Uterus (tissue), 4 donors: ENCODE results near the gene PLEKHG4B. TPM values are rescaled to one million over a fixed set of nuclear protein-coding genes. Genes with fewer than 3 reads are reported as not detected.
"Not testable (repeated sequence)": the region's sequence is repeated elsewhere in the genome, so short reads cannot be mapped to it uniquely, and the experiment has no call there.

Experiments
- DNase-seq, 2 donors: peaks; one replicate each; pipeline ENCODE4 v3.0.0-alpha.2; 2019 to 2020
- H3K27ac ChIP-seq, 2 donors: fragments of 200-600 bp; sonication (generic); 1 replicate in 1 of 2; 2 replicates in 1 of 2; pipeline ENCODE4 v1.5.1; 2016 to 2018
- H3K27me3 ChIP-seq, 2 donors: fragments of 200-600 bp; sonication (generic); one replicate each; pipeline ENCODE4 v1.5.1; 2018 to 2019; ENCODE audit warnings: control low read depth in 1 of 2
- H3K36me3 ChIP-seq, 2 donors: fragments of 200-600 bp; sonication (generic); one replicate each; pipeline ENCODE4 v1.5.1; 2019; ENCODE audit warnings: control low read depth in 1 of 2
- H3K4me1 ChIP-seq, 2 donors: fragments of 200-600 bp; sonication (generic); one replicate each; pipeline ENCODE4 v1.5.1; 2018 to 2019; ENCODE audit warnings: control low read depth in 1 of 2
- H3K4me3 ChIP-seq, 2 donors: fragments of 200-600 bp; sonication (generic); 1 replicate in 1 of 2; 2 replicates in 1 of 2; pipeline ENCODE4 v1.5.1; 2018 to 2019; ENCODE audit warnings: mild to moderate bottlenecking in 1 of 2
- H3K9me3 ChIP-seq, 2 donors: fragments of 200-600 bp; sonication (generic); one replicate each; pipeline ENCODE4 v1.5.1; 2019; ENCODE audit warnings: control low read depth in 1 of 2
- POLR2A ChIP-seq, 2 donors: fragments of 450-650 bp; IDR thresholded peaks; one replicate each; pipeline ENCODE4 v1.6.1; 2016; ENCODE audit warnings: antibody characterized with exemption in 2 of 2, mild to moderate bottlenecking in 1 of 2, moderate library complexity in 1 of 2
- intact Hi-C: fragments of 100-400 bp; cut with DNase I; formaldehyde crosslinking; loops from one replicate; pipeline ENCODE4 v1.15.1; 2023; ENCODE audit warnings: low total_unique reads
- total RNA-seq, 4 donors: library from RNA; depleted of rRNA in 3 of 4; stranded (reverse); fragments of >200 nt in 3 of 4; gene quantifications; one replicate each; pipeline versions ENCODE4 v1.1.0 to v1.2.4, GENCODE V29; 2014 to 2023
- TF ChIP-seq, protein P1 (sequence below), 4 experiments: fragments of 200-600 bp in 2 of 4; fragments of 450-650 bp in 2 of 4; sonication (generic) in 2 of 4; IDR thresholded peaks; one replicate each; pipeline ENCODE4 v1.5.1; 2016 to 2019; ENCODE audit warnings: antibody characterized with exemption in 4 of 4, mild to moderate bottlenecking in 2 of 4, moderate library complexity in 1 of 4
- donor health status: DM: yes; HTN: yes; CAD: no.

PLEKHG4B gene
- total RNA-seq, 4 donors from 2014 or later: under 0.01 to 8.3 (median 0.37) TPM; not detected in 1

DNA sequence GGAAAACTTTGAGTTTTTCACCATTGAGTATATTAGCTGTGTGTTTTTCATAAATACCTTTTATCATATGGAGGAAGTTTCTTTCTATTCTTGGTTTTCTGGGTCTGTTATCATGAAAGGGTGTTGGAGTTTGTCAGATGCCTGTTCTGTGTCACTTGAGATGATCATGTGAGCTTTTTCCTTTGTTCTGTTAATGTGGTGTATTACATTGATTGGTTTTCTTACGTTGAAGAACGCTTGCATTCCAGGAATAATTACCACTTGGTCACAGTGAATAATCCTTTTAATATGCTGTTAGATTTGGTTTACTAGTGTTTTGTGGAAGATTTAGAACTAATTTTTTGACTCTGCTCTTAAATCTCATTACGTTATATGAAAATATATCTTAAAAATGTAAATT, 7.8 kb downstream of the PLEKHG4B start:
- Histone ChIP-seq H3K4me1 (no peaks in the 10 kb centered on the region), H3K27ac (no peak overlapping the region), H3K4me3 (no peak overlapping the region), H3K27me3 (no peaks in the 10 kb centered on the region), H3K36me3 (no peaks in the 10 kb centered on the region), H3K9me3 (no peaks in the 10 kb centered on the region)
- intact Hi-C loops: no loop called here
- no peak for TF ChIP-seq POLR2A (IDR thresholded peaks at IDR 0.05)
- TF ChIP-seq, protein P1, sequence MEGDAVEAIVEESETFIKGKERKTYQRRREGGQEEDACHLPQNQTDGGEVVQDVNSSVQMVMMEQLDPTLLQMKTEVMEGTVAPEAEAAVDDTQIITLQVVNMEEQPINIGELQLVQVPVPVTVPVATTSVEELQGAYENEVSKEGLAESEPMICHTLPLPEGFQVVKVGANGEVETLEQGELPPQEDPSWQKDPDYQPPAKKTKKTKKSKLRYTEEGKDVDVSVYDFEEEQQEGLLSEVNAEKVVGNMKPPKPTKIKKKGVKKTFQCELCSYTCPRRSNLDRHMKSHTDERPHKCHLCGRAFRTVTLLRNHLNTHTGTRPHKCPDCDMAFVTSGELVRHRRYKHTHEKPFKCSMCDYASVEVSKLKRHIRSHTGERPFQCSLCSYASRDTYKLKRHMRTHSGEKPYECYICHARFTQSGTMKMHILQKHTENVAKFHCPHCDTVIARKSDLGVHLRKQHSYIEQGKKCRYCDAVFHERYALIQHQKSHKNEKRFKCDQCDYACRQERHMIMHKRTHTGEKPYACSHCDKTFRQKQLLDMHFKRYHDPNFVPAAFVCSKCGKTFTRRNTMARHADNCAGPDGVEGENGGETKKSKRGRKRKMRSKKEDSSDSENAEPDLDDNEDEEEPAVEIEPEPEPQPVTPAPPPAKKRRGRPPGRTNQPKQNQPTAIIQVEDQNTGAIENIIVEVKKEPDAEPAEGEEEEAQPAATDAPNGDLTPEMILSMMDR (IDR thresholded peaks at IDR 0.05): no peak
- no peak for DNase-seq

DNA sequence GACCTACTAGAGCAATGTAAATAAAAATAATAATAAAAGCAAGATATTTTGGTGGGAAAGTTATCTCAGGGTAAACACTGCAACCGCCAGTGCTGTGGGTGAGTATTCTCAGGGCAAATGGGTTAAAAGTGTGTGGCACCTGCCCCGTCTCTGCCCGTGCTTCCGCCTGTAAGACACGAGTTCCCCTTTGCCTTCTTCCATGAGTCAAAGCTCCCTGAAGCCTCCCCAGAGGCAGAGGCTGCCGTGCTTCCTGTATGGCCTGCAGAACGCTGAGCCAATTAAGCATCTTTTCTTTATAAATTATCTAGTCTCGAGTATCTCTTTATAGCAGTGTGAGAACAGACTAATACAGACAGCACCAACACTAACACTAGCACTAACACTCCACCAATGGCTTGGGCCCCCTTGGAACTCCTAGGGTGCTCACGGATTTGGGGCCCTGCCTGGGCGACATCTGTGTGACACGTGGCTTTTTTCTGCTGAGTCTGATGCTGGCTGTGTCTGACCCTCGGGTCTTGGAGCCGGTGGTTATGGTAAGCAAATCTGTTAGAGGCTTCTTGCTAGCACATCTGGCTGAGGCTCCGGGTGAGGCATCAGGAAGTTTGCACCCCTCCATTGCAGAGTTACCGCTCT, 10.6 kb downstream of the PLEKHG4B start:
- no peak overlapping the region for H3K27ac ChIP-seq
- H3K9me3 ChIP-seq: no peaks in the 10 kb centered on the region
- no peak for TF ChIP-seq POLR2A (IDR thresholded peaks at IDR 0.05)
- TF ChIP-seq, protein P1 (IDR thresholded peaks at IDR 0.05): no peak
- no peaks in the 10 kb centered on the region for H3K36me3 ChIP-seq
- H3K4me1 ChIP-seq: no peaks in the 10 kb centered on the region
- no peaks in the 10 kb centered on the region for H3K27me3 ChIP-seq
- no peak overlapping the region for H3K4me3 ChIP-seq
- intact Hi-C loops: no loop called here
- no peak for DNase-seq

DNA sequence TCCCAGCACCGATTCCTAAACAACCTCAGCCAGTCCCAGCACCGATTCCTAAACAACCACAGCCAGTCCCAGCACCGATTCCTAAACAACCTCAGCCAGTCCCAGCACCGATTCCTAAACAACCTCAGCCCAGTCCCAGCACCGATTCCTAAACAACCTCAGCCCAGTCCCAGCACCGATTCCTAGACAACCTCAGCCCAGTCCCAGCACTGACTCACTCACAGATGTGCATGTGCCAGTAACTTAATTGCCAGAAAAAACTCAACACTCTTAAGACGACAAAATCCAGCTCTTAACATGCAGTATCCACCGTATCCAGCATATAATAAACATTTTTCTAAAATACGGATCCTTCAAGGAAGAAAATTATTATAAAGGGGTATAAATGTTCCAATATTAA, 12.1 kb downstream of the PLEKHG4B start:
- H3K36me3 ChIP-seq, H3K27me3 ChIP-seq, H3K4me3 ChIP-seq, DNase-seq, H3K9me3 ChIP-seq, intact Hi-C loops, H3K27ac ChIP-seq, H3K4me1 ChIP-seq: not testable (repeated sequence)

DNA sequence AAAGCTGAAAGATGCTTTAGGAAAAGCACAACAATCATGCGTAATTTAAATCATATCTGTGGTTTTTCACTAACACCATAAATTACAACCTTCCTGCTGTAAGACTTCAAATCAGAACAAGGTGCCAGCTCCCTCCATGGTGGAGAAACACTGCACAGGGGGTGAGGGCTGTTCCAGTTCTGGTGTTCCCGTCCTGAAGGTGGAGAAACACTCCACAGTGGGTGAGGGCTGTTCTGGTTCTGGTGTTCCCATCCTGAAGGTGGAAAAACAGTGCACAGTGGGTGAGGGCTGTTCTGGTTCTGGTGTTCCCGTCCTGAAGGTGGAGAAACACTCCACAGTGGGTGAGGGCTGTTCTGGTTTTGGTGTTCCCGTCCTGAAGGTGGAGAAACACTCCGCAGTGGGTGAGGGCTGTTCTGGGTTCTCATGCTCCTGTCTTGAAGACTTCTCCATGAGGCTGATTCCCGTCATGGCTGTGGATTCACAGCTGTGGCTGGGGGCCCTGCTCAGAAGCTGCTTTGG, 12.9 kb downstream of the PLEKHG4B start:
- TF ChIP-seq, protein P1 (IDR thresholded peaks at IDR 0.05): no peak
- TF ChIP-seq POLR2A (IDR thresholded peaks at IDR 0.05): no peak
- H3K9me3 ChIP-seq: no peaks in the 10 kb centered on the region
- no peaks in the 10 kb centered on the region for H3K4me1 ChIP-seq
- H3K27ac ChIP-seq: no peak overlapping the region
- H3K4me3 ChIP-seq: no peak overlapping the region
- DNase-seq: no peak
- H3K27me3 ChIP-seq: no peaks in the 10 kb centered on the region
- intact Hi-C loops: no loop called here
- no peaks in the 10 kb centered on the region for H3K36me3 ChIP-seq

DNA sequence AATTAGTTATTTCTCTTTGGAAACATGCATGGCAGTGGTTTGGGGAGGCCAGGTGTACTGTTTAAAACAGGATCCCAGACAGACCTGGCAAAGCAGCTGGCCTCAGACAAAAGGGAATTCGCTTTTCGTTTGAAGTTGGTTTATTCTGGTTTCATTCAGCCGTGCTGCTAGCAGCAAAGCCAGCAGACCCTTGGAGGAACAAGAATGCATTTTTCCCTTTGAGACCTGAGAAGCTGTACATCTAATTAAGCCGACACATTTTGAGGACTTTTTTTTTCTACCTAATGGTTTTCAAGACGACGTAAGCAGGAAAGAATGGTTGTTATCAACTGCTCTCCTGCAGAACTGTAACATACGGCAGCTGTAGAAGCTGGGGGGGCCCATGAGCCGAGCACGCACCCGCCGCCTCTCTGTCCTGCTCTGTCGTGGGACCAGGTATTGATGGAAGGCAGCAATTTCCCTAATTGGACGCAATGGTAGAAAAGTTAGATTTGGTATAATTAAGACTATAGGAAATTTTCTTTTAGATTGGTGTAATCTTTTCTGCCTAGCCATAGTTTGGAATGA, 13.6 kb downstream of the PLEKHG4B start:
- TF ChIP-seq, protein P1 (IDR thresholded peaks at IDR 0.05): no peak
- no peak for TF ChIP-seq POLR2A (IDR thresholded peaks at IDR 0.05)
- intact Hi-C loops: no loop called here
- H3K36me3 ChIP-seq: no peaks in the 10 kb centered on the region
- no peak overlapping the region for H3K27ac ChIP-seq
- no peaks in the 10 kb centered on the region for H3K9me3 ChIP-seq
- no peak for DNase-seq
- H3K27me3 ChIP-seq: no peaks in the 10 kb centered on the region
- H3K4me3 ChIP-seq: no peak overlapping the region
- H3K4me1 ChIP-seq: no peaks in the 10 kb centered on the region
